Subcutaneous abdominal adipose tissue (tissue), 5 donors: ENCODE measurements around the gene APOA1.

ENCODE experiments used
- H3K27ac ChIP-seq: one replicate; pipeline ENCODE4 v1.7.0; 2013; ENCODE audit warnings: low read depth, mild to moderate bottlenecking, inconsistent platforms, low read length, moderate library complexity
- H3K27me3 ChIP-seq, 5 donors: one replicate each; pipeline ENCODE4 v1.7.0; 2013; ENCODE audit warnings: low read length in 5 of 5, inconsistent platforms in 1 of 5; ENCODE audit not compliant: control insufficient read depth in 5 of 5, insufficient read depth in 4 of 5
- H3K36me3 ChIP-seq, 5 donors: one replicate each; pipeline ENCODE4 v1.7.0; 2013; ENCODE audit warnings: low read length in 5 of 5; ENCODE audit not compliant: control insufficient read depth in 5 of 5, insufficient read depth in 5 of 5
- H3K4me1 ChIP-seq, 5 donors: one replicate each; pipeline ENCODE4 v1.7.0; 2013; ENCODE audit warnings: low read length in 5 of 5, mild to moderate bottlenecking in 3 of 5, moderate library complexity in 1 of 5; ENCODE audit not compliant: control insufficient read depth in 5 of 5, insufficient read depth in 5 of 5
- H3K4me3 ChIP-seq, 5 donors: one replicate each; pipeline ENCODE4 v1.7.0; 2013; ENCODE audit warnings: low read length in 5 of 5, low read depth in 1 of 5
- H3K9ac ChIP-seq, 5 donors: one replicate each; pipeline ENCODE4 v1.7.0; 2013; ENCODE audit warnings: low read length in 5 of 5, mild to moderate bottlenecking in 4 of 5, moderate library complexity in 3 of 5
- H3K9me3 ChIP-seq, 5 donors: one replicate each; pipeline ENCODE4 v1.7.0; 2013; ENCODE audit warnings: low read length in 5 of 5; ENCODE audit not compliant: control insufficient read depth in 5 of 5
- donor health status: healthy.
- donor health status: healthy.
- donor health status: healthy.
- donor health status: healthy.
- donor health status: healthy.

APOA1 gene

DNA sequence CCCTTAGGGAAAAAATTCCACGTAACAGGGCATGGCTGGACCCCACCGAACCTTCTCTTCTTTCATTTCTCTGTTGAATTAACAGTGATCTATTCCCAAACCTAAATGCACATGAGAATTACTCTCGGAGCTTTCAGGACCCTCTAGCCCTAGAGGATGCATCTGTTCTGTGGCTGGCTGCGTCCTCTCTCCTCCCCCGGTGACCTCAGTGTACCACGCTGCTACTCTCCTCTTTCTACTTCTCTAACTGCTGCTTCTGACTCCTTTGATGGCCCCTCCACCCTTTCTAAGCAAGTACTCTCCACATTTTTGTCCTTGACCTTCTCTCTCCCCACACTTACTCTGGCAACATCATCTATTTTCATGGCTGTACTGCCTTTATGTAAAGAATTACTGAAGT, 12.1 kb upstream of the APOA1 start:
- no peak overlapping the region for H3K9ac ChIP-seq
- H3K36me3 ChIP-seq: peaks cover 2 to 54% (median 48%) of the 10 kb centered on the region in 5 donors
- H3K27me3 ChIP-seq: no peaks in the 10 kb centered on the region
- H3K27ac ChIP-seq: no peak overlapping the region
- no peaks in the 10 kb centered on the region for H3K9me3 ChIP-seq
- H3K4me3 ChIP-seq: no peak overlapping the region
- H3K4me1 ChIP-seq: peaks cover 0 to 32% (median 20%) of the 10 kb centered on the region in 5 donors

DNA sequence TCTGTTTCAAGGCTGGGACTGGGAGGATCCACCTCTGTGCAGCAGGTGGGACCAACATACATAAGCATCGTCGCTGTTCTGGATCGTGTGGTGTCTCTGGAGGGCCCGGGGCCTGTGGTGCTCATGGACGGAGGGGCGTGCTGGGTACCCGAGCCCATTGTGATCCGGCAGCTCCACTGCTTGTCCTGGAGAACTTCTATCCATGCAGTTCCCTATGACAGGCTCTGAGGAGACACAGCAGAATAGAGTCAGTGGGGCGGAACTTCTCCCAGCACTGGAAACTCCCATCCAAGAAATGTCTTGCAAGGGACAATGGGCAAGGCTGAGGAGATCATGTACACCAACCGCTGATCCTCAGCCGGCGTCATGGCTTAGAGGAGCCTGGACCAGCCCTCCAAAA, 11.6 kb upstream of the APOA1 start:
- H3K27me3 ChIP-seq: no peaks in the 10 kb centered on the region

DNA sequence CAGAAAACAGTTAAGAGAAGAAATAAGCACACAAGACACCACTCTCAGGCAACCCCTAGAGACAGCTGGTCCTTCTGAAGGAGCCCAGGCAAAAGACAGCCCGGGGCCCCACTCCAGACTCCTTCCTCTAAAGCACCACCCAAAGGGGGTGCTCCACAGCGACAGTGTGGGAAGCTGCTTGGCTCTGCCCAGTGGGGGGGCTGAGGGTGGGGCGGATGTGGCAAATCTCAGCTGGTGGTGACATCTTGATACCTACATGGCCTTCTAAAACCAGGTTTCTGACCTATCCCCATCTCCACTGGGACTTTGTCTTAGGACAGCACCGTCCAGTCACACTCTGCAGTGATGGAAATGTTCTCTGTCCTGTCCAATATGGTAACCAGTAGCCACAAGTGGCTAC, 10.2 kb upstream of the APOA1 start:
- Histone ChIP-seq H3K9ac (no peak overlapping the region), H3K9me3 (no peaks in the 10 kb centered on the region), H3K4me3 (no peak overlapping the region), H3K4me1 (peaks cover 0 to 15% (median 12%) of the 10 kb centered on the region in 5 donors), H3K36me3 (peaks cover 0 to 63% (median 55%) of the 10 kb centered on the region in 5 donors), H3K27ac (no peak overlapping the region), H3K27me3 (no peaks in the 10 kb centered on the region)

More for the DNA sequence above, 11.6 kb upstream of the APOA1 start:
- H3K9me3 ChIP-seq: no peaks in the 10 kb centered on the region
- H3K4me1 ChIP-seq: peaks cover 0 to 28% (median 20%) of the 10 kb centered on the region in 5 donors
- no peak overlapping the region for H3K9ac ChIP-seq
- H3K4me3 ChIP-seq: no peak overlapping the region
- peaks cover 0 to 52% (median 48%) of the 10 kb centered on the region in 5 donors for H3K36me3 ChIP-seq
- H3K27ac ChIP-seq: no peak overlapping the region

DNA sequence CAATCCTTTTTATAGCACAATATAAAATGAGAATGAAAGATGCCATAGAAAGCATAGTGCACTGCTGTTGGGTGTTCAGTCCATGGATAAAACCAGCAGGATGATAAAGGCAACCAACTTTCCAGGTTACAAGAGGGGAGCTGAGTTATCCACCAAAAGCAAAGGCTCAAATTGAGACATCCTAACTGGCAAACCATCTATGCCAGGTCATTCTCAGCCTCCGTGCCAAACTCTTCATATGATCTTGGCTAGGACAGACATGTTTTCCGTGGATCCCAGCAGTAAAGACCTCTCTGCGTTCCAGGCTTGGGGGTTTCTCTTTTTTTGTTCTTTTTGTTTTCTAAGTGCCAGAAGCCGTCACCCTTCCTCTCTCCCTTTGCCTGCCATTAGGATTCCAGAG, 7.3 kb upstream of the APOA1 start:
- Histone ChIP-seq H3K27ac (no peak overlapping the region), H3K9me3 (no peaks in the 10 kb centered on the region), H3K4me3 (no peak overlapping the region), H3K4me1 (peaks cover 0 to 6% (median 0%) of the 10 kb centered on the region in 5 donors), H3K36me3 (peaks cover 0 to 61% (median 54%) of the 10 kb centered on the region in 5 donors), H3K9ac (no peak overlapping the region), H3K27me3 (no peaks in the 10 kb centered on the region)

DNA sequence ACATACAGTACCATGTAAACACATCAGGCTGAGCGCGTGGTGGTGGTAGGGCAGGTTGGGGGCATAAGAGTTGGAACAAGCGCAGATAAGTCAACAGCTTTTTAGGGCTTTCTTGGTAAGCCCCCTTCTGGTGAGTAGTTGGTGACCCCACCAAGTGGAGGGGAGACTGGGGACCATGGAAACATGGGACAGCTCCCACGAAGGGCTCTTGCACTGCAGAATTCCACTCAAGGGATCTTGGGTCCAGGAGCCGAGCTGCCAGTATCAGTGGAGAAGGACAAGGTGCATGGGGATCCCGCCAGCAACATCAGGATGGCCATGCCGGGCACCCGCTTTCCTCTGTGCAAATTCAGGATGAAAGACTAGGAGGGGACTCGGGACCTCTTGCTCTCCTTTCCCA, 6.2 kb upstream of the APOA1 start:
- no peak overlapping the region for H3K4me3 ChIP-seq
- no peaks in the 10 kb centered on the region for H3K9me3 ChIP-seq
- H3K9ac ChIP-seq: no peak overlapping the region
- no peak overlapping the region for H3K27ac ChIP-seq
- peaks cover 0 to 10% (median 0%) of the 10 kb centered on the region in 5 donors for H3K4me1 ChIP-seq
- H3K27me3 ChIP-seq: no peaks in the 10 kb centered on the region
- H3K36me3 ChIP-seq: peaks cover 0 to 51% (median 46%) of the 10 kb centered on the region in 5 donors

DNA sequence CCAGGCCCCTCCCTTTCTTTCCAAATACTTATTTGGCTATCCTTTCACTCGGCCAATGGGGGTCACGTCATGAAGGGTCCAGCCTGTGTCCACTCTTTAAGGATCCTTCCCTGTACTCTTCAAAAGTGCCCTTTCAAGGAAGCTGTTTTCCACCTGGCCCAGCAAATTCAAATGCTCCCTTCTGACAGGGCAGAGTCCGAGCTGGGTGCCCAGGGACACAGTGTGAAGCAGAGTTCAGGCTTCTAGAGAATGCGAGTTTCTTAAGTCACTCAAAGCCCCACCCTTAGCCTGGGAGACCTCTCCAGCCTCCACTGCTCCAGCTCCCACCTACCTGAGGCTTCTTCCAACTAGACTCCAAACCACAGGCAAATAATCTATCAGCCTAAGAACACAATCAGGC, 5.5 kb upstream of the APOA1 start:
- Histone ChIP-seq H3K27ac (no peak overlapping the region), H3K36me3 (peaks cover 0 to 47% (median 42%) of the 10 kb centered on the region in 5 donors), H3K27me3 (no peaks in the 10 kb centered on the region), H3K9ac (no peak overlapping the region), H3K9me3 (no peaks in the 10 kb centered on the region), H3K4me3 (no peak overlapping the region), H3K4me1 (peaks cover 0 to 10% (median 0%) of the 10 kb centered on the region in 5 donors)

DNA sequence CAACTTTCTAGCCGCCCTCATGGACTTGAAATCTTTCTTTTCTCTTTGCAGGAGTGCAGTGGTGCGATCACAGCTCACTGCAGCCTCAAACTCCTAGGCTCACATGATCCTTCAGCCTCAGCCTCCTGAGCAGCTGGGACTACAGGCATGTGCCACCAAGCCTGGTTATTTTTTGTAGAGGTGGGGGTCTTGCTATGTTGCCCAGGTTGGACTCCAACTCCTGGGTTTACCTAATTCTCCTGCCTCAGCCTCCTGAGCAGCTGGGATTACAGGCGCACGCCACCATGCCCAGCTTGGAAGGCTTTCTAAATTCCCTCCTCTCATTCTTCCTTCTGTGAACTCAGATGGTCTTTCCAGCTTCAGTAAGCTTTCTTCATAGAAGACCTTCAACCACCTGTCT, 4.7 kb upstream of the APOA1 start:
- H3K36me3 ChIP-seq: peaks cover 0 to 39% (median 34%) of the 10 kb centered on the region in 5 donors

DNA sequence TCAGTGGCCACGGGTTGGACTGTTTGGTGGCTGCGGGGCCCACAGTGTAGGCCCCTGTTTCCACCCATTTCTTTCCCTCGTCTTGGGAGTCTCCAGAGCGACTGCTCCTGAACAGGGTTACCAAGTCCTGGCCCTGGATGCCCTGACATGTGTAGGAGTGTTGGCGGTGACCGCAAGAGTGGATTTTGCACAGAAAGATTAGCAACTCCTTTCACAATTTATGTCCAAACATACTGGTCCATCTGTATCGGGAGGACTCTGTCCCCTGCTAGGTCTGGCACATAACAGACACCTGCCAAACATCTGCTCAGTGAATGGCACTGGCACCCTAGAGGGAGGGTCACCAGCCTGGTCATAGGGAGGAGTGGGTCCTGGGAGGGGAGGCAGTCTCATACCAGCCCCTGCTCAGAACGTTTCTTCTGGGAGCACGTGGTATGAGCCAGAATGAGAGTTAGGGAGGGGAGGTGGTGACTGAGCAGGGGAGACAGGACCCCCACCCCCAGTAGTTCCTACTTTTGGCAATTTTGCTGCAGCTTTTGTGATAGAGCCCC, 3.4 kb upstream of the APOA1 start:
- Histone ChIP-seq H3K27ac (no peak overlapping the region), H3K4me1 (peaks cover 0 to 15% (median 8%) of the 10 kb centered on the region in 5 donors), H3K9me3 (no peaks in the 10 kb centered on the region), H3K36me3 (peaks cover 0 to 26% (median 21%) of the 10 kb centered on the region in 5 donors), H3K9ac (no peak overlapping the region), H3K27me3 (no peaks in the 10 kb centered on the region), H3K4me3 (no peak overlapping the region)

More for the DNA sequence above, 4.7 kb upstream of the APOA1 start:
- Histone ChIP-seq H3K4me1 (peaks cover 0 to 10% (median 0%) of the 10 kb centered on the region in 5 donors), H3K9ac (no peak overlapping the region), H3K27me3 (no peaks in the 10 kb centered on the region), H3K4me3 (no peak overlapping the region), H3K27ac (no peak overlapping the region), H3K9me3 (no peaks in the 10 kb centered on the region)

DNA sequence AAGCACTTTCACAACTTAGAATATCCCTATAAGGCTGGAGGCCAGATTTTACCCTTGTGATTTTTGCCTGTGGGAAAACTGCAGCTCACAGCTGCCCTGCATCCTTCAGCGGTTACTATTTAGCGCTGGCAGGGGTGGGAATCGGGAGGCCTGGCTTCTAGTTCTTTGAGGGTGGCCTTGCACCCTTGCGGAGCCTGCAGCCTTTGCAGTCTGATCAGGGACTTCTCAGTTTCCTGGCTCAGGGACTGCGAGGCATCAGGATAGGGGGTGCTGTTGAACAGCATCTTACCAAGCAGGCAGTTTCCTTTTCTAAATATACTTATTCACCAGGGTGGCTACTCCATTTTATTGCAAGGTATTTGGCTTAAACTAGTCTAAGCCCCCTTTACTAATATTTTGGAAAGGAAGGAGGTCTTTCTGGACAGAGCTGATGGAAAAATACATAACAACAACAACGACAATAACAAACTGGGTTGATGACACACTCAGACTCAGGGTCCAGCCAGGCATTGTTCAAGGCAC, 2.9 kb upstream of the APOA1 start:
- Histone ChIP-seq H3K36me3 (peaks cover 0 to 20% (median 16%) of the 10 kb centered on the region in 5 donors), H3K4me3 (no peak overlapping the region), H3K4me1 (peaks cover 0 to 21% (median 14%) of the 10 kb centered on the region in 5 donors), H3K9me3 (no peaks in the 10 kb centered on the region), H3K27ac (no peak overlapping the region), H3K27me3 (no peaks in the 10 kb centered on the region), H3K9ac (no peak overlapping the region)

DNA sequence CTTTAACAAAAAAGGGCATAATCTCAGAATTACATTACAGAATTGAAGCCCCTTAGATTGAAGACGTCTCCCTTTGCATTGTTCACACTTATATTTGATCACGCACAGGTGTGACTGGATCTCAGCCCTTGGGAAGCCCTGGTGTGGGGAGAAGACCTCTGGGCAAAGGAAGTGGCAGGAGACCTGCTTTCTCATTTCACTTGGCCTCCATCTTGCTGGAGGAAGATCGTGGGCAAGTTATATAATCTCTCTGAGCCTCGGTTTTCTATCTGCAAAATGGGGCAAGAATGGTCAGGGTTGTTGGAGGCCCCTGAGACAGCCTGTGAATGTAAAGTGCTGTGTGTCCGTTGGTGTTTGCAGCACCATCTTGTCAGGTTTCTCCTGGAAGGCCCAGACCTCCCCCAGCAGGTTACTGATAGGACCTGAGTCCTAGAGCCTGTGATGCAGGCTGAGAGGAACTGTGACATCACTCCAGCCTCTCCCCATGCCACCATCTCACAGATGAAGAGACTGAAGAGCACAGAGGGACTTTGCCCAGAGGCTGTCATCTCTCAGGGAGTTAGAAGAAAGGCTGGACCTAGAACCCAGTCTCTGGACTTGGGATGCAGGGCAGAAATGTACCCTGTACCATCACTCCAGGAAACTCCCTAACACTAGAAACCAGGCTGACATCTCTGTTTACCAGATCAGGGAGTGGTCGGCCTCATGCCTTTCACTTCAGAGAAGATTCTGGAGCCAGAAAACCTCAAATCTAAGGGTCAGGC, 1.1 kb upstream of the APOA1 start:
- peaks cover 0 to 7% (median 6%) of the 10 kb centered on the region in 5 donors for H3K36me3 ChIP-seq

More for the DNA sequence above, 1.1 kb upstream of the APOA1 start:
- Histone ChIP-seq H3K27me3 (no peaks in the 10 kb centered on the region), H3K9ac (no peak overlapping the region), H3K4me1 (peaks cover 2 to 25% (median 21%) of the 10 kb centered on the region in 5 donors), H3K9me3 (no peaks in the 10 kb centered on the region), H3K4me3 (no peak overlapping the region), H3K27ac (no peak overlapping the region)
